B cell (primary cell): Measurements from ENCODE around the gene PRR7. TPM values are rescaled to one million over a fixed set of nuclear protein-coding genes. Genes with fewer than 3 reads are reported as not detected.
A peak's percentile ranks its signal among the peaks of the same experiment; 100 is the strongest.

Experiments
- ATAC-seq: fragments of 200-7000 bp; cut with Tn5 transposase; one replicate; pipeline ENCODE4 v1.10.0; 2021; ENCODE audit warnings: low read depth, mild to moderate bottlenecking, moderate number of reproducible peaks, moderate library complexity
- CTCF ChIA-PET: fragments of 350-600 bp; sonication (Branson Sonifier 250); formaldehyde crosslinking; loops from one replicate; lab custom pipeline; 2021; ENCODE audit warnings: antibody characterized with exemption, inconsistent platforms; lab: Charles Lee
- POLR2A ChIA-PET: fragments of 350-600 bp; sonication (Branson Sonifier 250); formaldehyde crosslinking; loops from one replicate; lab custom pipeline; 2021; ENCODE audit warnings: antibody characterized with exemption; lab: Charles Lee
- DNase-seq: peaks from one replicate; pipeline ENCODE4 v3.0.0; 2013
- H2AFZ ChIP-seq: 2 replicates; pipeline ENCODE4 v1.6.1; 2012; ENCODE audit warnings: mild to moderate bottlenecking, low read depth, low read length; ENCODE audit not compliant: insufficient read depth, poor library complexity, severe bottlenecking
- H3K27ac ChIP-seq, 2 donors: 1 replicate in 1 of 2; 2 replicates in 1 of 2; pipeline ENCODE4 v1.5.1; 2012 to 2013; ENCODE audit warnings: low read length in 2 of 2, mild to moderate bottlenecking in 2 of 2, moderate library complexity in 1 of 2
- H3K27me3 ChIP-seq, 4 experiments: fragments of 200-600 bp in 1 of 4; sonication (generic) in 1 of 4; replicated peaks in 1 of 4; 1 replicate in 2 of 4; 2 replicates in 2 of 4; pipeline versions ENCODE4 v1.6.1 to v1.7.0; 2013 to 2016; ENCODE audit warnings: low read length in 3 of 4, mild to moderate bottlenecking in 2 of 4, mixed read lengths in 1 of 4, moderate library complexity in 1 of 4; ENCODE audit not compliant: insufficient read depth in 4 of 4, control insufficient read depth in 3 of 4; ENCODE audit errors: control extremely low read depth in 1 of 4
- H3K36me3 ChIP-seq, 2 experiments: replicated peaks in 1 of 2; 1 replicate in 1 of 2; 2 replicates in 1 of 2; pipeline versions ENCODE4 v1.6.1 to v1.7.1; 2013; ENCODE audit warnings: low read length in 1 of 2; ENCODE audit not compliant: insufficient read depth in 2 of 2, control insufficient read depth in 1 of 2; ENCODE audit errors: control extremely low read depth in 1 of 2, extremely low read depth in 1 of 2
- H3K4me1 ChIP-seq, 2 donors: fragments of 200-600 bp in 1 of 2; sonication (generic) in 1 of 2; 1 replicate in 1 of 2; 2 replicates in 1 of 2; pipeline versions ENCODE4 v1.5.1 to v1.6.1; 2013 to 2017; ENCODE audit warnings: low read length in 2 of 2; ENCODE audit not compliant: control insufficient read depth in 2 of 2, insufficient read depth in 2 of 2
- H3K4me2 ChIP-seq: replicated peaks from 2 replicates; pipeline ENCODE3; 2012; ENCODE audit warnings: mild to moderate bottlenecking, low read depth, low read length; ENCODE audit not compliant: poor library complexity, severe bottlenecking
- H3K4me3 ChIP-seq, 5 experiments: fragments of 200-600 bp in 1 of 5; sonication (generic) in 1 of 5; 1 replicate in 3 of 5; 2 replicates in 2 of 5; pipeline versions ENCODE4 v1.5.1 to v1.7.0; 2011 to 2016; ENCODE audit warnings: low read length in 4 of 5, mild to moderate bottlenecking in 4 of 5, low read depth in 2 of 5, control low read depth in 1 of 5, moderate library complexity in 1 of 5; ENCODE audit not compliant: insufficient read depth in 1 of 5; ENCODE audit errors: control extremely low read depth in 1 of 5, extremely low read depth in 1 of 5
- H3K79me2 ChIP-seq: fragments of 200-600 bp; sonication (generic); one replicate; pipeline ENCODE4 v1.6.0; 2016; ENCODE audit warnings: low read length; ENCODE audit not compliant: control insufficient read depth, insufficient read depth
- H3K9ac ChIP-seq: fragments of 200-600 bp; sonication (generic); 2 replicates; pipeline ENCODE4 v1.6.1; 2017; ENCODE audit warnings: mild to moderate bottlenecking, low read length, moderate library complexity
- H3K9me3 ChIP-seq, 3 donors: one replicate each; pipeline versions ENCODE4 v1.6.1 to v1.7.1; 2013; ENCODE audit warnings: low read length in 2 of 3; ENCODE audit not compliant: control insufficient read depth in 2 of 3, insufficient read depth in 1 of 3; ENCODE audit errors: control extremely low read depth in 1 of 3
- H4K20me1 ChIP-seq: 2 replicates; pipeline ENCODE4 v1.6.0; 2012; ENCODE audit warnings: mild to moderate bottlenecking, low read length; ENCODE audit not compliant: insufficient read depth, control insufficient read depth, poor library complexity, severe bottlenecking
- H3K27ac Mint-ChIP-seq: one replicate; pipeline ENCODE4 v1.8.0; 2021; ENCODE audit warnings: mixed read lengths
- H3K27me3 Mint-ChIP-seq: one replicate; pipeline ENCODE4 v1.8.0; 2021; ENCODE audit warnings: mixed read lengths
- H3K4me1 Mint-ChIP-seq: one replicate; pipeline ENCODE4 v1.8.0; 2021; ENCODE audit warnings: mixed read lengths
- H3K4me3 Mint-ChIP-seq: one replicate; pipeline ENCODE4 v1.8.0; 2021; ENCODE audit warnings: mixed read lengths
- H3K9me3 Mint-ChIP-seq: one replicate; pipeline ENCODE4 v1.8.0; 2022; ENCODE audit warnings: mixed read lengths; ENCODE audit not compliant: insufficient read depth
- CTCF ChIP-seq: fragments of 200-600 bp; IDR thresholded peaks from one replicate; pipeline ENCODE4 v1.8.0; 2022; ENCODE audit warnings: antibody characterized with exemption, mild to moderate bottlenecking
- EZH2 ChIP-seq: IDR thresholded peaks from 2 replicates; pipeline ENCODE4 v1.6.1; 2012; ENCODE audit warnings: borderline replicate concordance, low read depth, mild to moderate bottlenecking, moderate library complexity, low read length; ENCODE audit not compliant: insufficient read depth, poor library complexity, severe bottlenecking
- WGBS: methylation state at CpG from one replicate; pipeline ENCODE4 v1.1.5; 2013; ENCODE audit warnings: missing lambda C conversion rate; ENCODE audit not compliant: insufficient coverage; 5-methylcytosine and 5-hydroxymethylcytosine counted together
- intact Hi-C: fragments of 100-400 bp; cut with micrococcal nuclease; formaldehyde crosslinking; loops from one replicate; pipeline ENCODE4 v1.10.0; 2022
- polyA plus RNA-seq: library from polyadenylated mRNA; depleted of rRNA; stranded (reverse); fragments of >200 nt; gene quantifications from 2 replicates; pipeline ENCODE4 v1.2.3, GENCODE V29; 2012
- total RNA-seq, 2 donors: library from RNA; stranded (reverse); fragments of 120-200 nt in 1 of 2; gene quantifications; 1 replicate in 1 of 2; 2 replicates in 1 of 2; pipeline versions ENCODE4 v1.2.3 to v1.2.4, GENCODE V29; 2013 to 2022

PRR7 gene
- total and polyA plus RNA-seq, 2 donors (not counting 1 experiment from before 2014, with no cell fraction given), result 4.8 to 84.4 TPM

DNA sequence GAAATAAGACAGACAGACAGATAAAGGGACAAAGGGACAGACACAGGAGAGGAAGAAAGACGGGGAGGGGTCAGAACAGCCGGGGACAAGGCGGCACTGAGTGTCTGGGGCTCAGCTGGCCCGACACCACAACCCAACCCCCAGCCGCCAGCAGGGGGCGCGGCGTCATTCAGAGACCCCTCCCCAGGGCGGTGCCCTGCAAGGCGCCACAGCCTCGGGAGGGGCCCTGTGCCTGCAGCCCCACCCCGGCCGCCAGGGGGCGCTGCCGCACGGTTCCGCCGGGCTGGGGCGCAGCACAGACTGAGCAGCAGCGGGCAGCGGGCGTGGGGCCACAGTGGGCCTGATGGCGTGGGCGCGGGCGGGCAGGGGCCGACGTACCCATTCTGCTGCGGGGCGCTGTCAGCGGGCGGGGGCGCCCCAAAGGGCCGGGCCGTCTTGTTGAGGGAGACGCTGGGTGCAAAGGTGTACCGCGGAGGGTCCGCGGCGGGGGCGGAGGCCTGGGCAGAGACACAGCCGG, 44.9 kb downstream of the PRR7 start:
- no peak for TF ChIP-seq EZH2
- TF ChIP-seq CTCF, result peak; percentile 47
- CTCF ChIA-PET, result interaction anchor here (1.7 to 2.4 kb wide), 2 partner anchors 10 to 16 kb away, joined by 4 to 9 read pairs; no protein-coding TSS in a partner anchor
- no peaks in the 10 kb centered on the region for H3K9me3 Mint-ChIP-seq
- POLR2A ChIA-PET, result no interaction called here
- H3K9me3 ChIP-seq, result no peaks in the 10 kb centered on the region
- H4K20me1 ChIP-seq, result peaks cover 8% of the 10 kb centered on the region
- no peak overlapping the region for H2AFZ ChIP-seq
- H3K27me3 ChIP-seq, result no peaks in the 10 kb centered on the region
- peaks cover 37% of the 10 kb centered on the region for H3K4me1 Mint-ChIP-seq
- H3K27me3 Mint-ChIP-seq, result no peaks in the 10 kb centered on the region
- no peak overlapping the region for H3K27ac Mint-ChIP-seq
- H3K9ac ChIP-seq, result no peak overlapping the region
- DNase-seq (no peak), ATAC-seq (no peak)
- no peak overlapping the region for H3K4me2 ChIP-seq
- peaks cover 0 to 8% of the 10 kb centered on the region in 2 experiments for H3K36me3 ChIP-seq
- no peak overlapping the region for H3K27ac ChIP-seq
- H3K79me2 ChIP-seq, result peaks cover 3% of the 10 kb centered on the region
- no peak overlapping the region for H3K4me3 ChIP-seq
- 87% methylated on average over 32 of the region's 43 CpGs for WGBS
- H3K4me3 Mint-ChIP-seq, result no peak overlapping the region
- H3K4me1 ChIP-seq, result peaks cover 28 to 32% of the 10 kb centered on the region in 2 donors
- intact Hi-C loops, result no loop called here

DNA sequence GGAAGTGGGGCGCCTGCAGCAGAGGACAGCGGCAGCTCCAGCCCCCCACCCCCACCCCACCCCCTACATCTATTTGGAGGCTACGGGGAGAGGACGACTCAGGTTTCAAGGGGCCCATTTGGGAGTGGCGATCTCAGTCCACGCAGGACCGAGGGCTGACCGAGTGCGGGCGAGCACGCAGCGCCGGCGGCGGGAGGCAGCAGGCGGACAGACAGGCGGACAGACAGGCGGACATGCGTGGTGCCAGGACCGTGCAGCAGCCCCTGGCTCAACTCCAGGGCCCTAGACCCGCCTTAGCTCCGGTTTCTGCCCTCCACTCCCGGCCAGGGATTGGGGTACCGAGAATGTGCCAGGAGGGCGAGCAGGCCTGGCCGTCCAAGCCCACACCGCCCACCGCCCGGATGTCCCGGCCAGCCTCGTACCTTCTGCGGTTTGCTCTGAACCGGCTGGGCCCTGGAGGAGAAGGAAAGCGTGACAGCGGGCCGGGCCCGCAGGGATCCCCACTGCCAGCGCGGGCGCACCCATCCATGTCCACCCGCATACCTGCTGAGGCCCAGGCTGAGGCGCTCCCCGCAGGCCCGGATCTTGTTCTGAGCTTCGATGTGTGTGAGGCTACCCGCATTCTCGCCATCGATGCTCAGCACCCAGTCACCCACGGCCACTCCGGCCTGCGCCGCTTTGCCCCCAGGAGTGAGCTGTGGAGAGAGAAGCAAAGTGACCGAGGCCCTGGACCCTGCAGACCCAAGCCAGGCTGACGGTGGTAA, 45.6 kb downstream of the PRR7 start:
- H3K27me3 Mint-ChIP-seq, result no peaks in the 10 kb centered on the region
- TF ChIP-seq CTCF (no peak), EZH2 (no peak)
- no peak overlapping the region for H3K27ac ChIP-seq

More for the DNA sequence above, 45.6 kb downstream of the PRR7 start:
- Histone ChIP-seq H3K4me3 (no peak overlapping the region), H3K9me3 (no peaks in the 10 kb centered on the region), H3K79me2 (peaks cover 3% of the 10 kb centered on the region), H3K4me1 (peaks cover 31 to 38% of the 10 kb centered on the region in 2 donors), H4K20me1 (peaks cover 10% of the 10 kb centered on the region), H3K36me3 (peaks cover 0 to 7% of the 10 kb centered on the region in 2 experiments), H3K4me2 (no peak overlapping the region), H2AFZ (no peak overlapping the region), H3K9ac (no peak overlapping the region), H3K27me3 (no peaks in the 10 kb centered on the region)
- peak overlapping the region; percentile 37 for H3K27ac Mint-ChIP-seq
- WGBS, result 98% methylated on average over 52 of the region's 54 CpGs
- DNase-seq, result no peak
- POLR2A ChIA-PET, result no interaction called here
- peaks cover 38% of the 10 kb centered on the region for H3K4me1 Mint-ChIP-seq
- intact Hi-C loops, result no loop called here
- H3K9me3 Mint-ChIP-seq, result no peaks in the 10 kb centered on the region
- ATAC-seq, result no peak
- CTCF ChIA-PET, result interaction anchor here (0.7 to 2.4 kb wide), 6 partner anchors 10 to 585 kb away, joined by 3 to 9 read pairs (median 4); no protein-coding TSS in a partner anchor
- H3K4me3 Mint-ChIP-seq, result no peak overlapping the region
